ENCODE results near the gene TMEM170A.
A peak's percentile ranks its signal among the peaks of the same experiment; 100 is the strongest.

The TMEM170A gene

GRCh38 chr16:75420987-75421819 is 43.3 kb downstream of the TMEM170A start:
- DNase-seq (ENCODE audit: extremely low read depth, low read depth), result no peak
- TF ChIP-seq CTCF (IDR thresholded peaks at IDR 0.05; ENCODE audit: low read depth, low read length), result no peak

GRCh38 chr16:75416904-75417565 is 47.5 kb downstream of the TMEM170A start:
- no peak for TF ChIP-seq CTCF (IDR thresholded peaks at IDR 0.05; ENCODE audit: low read depth, low read length)
- no peak for DNase-seq (ENCODE audit: extremely low read depth, low read depth)

GRCh38 chr16:75415169-75415905 is 49.2 kb downstream of the TMEM170A start:
- no peak for TF ChIP-seq CTCF (IDR thresholded peaks at IDR 0.05; ENCODE audit: low read depth, low read length)
- DNase-seq (ENCODE audit: extremely low read depth, low read depth), result no peak

- TF ChIP-seq CTCF (IDR thresholded peaks at IDR 0.05; ENCODE audit: low read depth, low read length), result no peak
These were observed 50.5 kb downstream of the TMEM170A start for GRCh38 chr16:75413951-75414350.

GRCh38 chr16:75406943-75407342 is 57.5 kb downstream of the TMEM170A start:
- TF ChIP-seq CTCF (IDR thresholded peaks at IDR 0.05; ENCODE audit: low read depth, low read length), result no peak

More at GRCh38 chr16:75413951-75414350, 50.5 kb downstream of the TMEM170A start:
- no peak for DNase-seq (ENCODE audit: extremely low read depth, low read depth)

GRCh38 chr16:75402821-75403475 is 61.5 kb downstream of the TMEM170A start:
- DNase-seq (ENCODE audit: extremely low read depth, low read depth), result no peak

More at GRCh38 chr16:75406943-75407342, 57.5 kb downstream of the TMEM170A start:
- DNase-seq (ENCODE audit: extremely low read depth, low read depth), result no peak

More at GRCh38 chr16:75402821-75403475, 61.5 kb downstream of the TMEM170A start:
- peak; percentile 65 for TF ChIP-seq CTCF (IDR thresholded peaks at IDR 0.05; ENCODE audit: low read depth, low read length)
